IMR-90 (cell line): ENCODE measurements around the gene SLC38A11.

Source experiments
- BHLHE40 ChIP-seq: fragments of 150-350 bp; IDR thresholded peaks from 2 replicates; pipeline ENCODE4 v1.6.1; 2016; ENCODE audit warnings: mild to moderate bottlenecking, low read depth, low read length
- NFE2L2 ChIP-seq: fragments of 150-350 bp; IDR thresholded peaks from 2 replicates; pipeline ENCODE4 v1.6.1; 2016; ENCODE audit warnings: low read depth, mild to moderate bottlenecking, low read length
- POLR2A ChIP-seq: IDR thresholded peaks from 2 replicates; pipeline ENCODE4 v1.6.1; 2012; ENCODE audit warnings: mild to moderate bottlenecking, low read depth, low read length
- TF ChIP-seq, protein P1 (sequence below): conservative IDR thresholded peaks from 2 replicates; pipeline ENCODE4 v1.5.1; 2012; ENCODE audit warnings: mild to moderate bottlenecking, low read depth, low read length, improper control_type of control experiment

DNA sequence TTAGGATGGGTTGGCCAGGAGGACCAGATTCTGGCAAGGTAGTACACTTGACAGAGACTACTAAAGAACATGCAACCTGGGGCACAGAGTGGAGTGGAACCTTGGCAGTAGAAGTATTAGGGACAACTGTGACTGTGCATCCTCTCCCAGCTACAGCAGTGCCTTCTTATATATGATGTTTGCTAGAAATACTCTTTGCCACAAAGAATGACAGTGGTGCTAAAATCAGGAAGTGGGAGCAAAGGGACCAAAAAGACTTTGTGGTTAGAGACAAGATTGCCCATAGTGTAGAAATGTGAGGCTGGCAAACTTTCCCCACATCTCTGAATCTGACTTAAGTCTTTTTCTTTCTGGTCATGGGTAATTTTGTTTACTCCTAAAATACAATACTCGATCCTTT is 9.4 kb upstream of the SLC38A11 start:
- TF ChIP-seq, protein P1, sequence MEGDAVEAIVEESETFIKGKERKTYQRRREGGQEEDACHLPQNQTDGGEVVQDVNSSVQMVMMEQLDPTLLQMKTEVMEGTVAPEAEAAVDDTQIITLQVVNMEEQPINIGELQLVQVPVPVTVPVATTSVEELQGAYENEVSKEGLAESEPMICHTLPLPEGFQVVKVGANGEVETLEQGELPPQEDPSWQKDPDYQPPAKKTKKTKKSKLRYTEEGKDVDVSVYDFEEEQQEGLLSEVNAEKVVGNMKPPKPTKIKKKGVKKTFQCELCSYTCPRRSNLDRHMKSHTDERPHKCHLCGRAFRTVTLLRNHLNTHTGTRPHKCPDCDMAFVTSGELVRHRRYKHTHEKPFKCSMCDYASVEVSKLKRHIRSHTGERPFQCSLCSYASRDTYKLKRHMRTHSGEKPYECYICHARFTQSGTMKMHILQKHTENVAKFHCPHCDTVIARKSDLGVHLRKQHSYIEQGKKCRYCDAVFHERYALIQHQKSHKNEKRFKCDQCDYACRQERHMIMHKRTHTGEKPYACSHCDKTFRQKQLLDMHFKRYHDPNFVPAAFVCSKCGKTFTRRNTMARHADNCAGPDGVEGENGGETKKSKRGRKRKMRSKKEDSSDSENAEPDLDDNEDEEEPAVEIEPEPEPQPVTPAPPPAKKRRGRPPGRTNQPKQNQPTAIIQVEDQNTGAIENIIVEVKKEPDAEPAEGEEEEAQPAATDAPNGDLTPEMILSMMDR, result no peak
- TF ChIP-seq POLR2A (no peak), NFE2L2 (no peak), BHLHE40 (no peak)
